SK-N-MC (cell line): Measurements from ENCODE around the gene SLC4A11.

ENCODE experiments used
- DNase-seq: peaks from one replicate; pipeline ENCODE4 v3.0.0-alpha.2; 2011; ENCODE audit warnings: low read depth, low spot score
- H3K27ac ChIP-seq: fragments of 200-600 bp; sonication (generic); 2 replicates; pipeline ENCODE4 v1.5.1; 2016; ENCODE audit warnings: mixed run types
- H3K36me3 ChIP-seq: fragments of 200-600 bp; sonication (generic); 2 replicates; pipeline ENCODE4 v1.6.1; 2017; ENCODE audit warnings: antibody characterized with exemption, low read length, mixed read lengths; ENCODE audit not compliant: insufficient read depth
- H3K4me3 ChIP-seq: fragments of 200-600 bp; sonication (generic); 2 replicates; pipeline ENCODE4 v1.5.1; 2016
- H3K9ac ChIP-seq: fragments of 200-600 bp; sonication (generic); 2 replicates; pipeline ENCODE4 v1.8.0; 2017; ENCODE audit warnings: mixed run types, mixed read lengths; ENCODE audit not compliant: insufficient read length
- H3K9me3 ChIP-seq: fragments of 200-600 bp; sonication (generic); 2 replicates; pipeline ENCODE4 v1.6.1; 2017; ENCODE audit warnings: low read depth, mild to moderate bottlenecking, antibody characterized with exemption, low read length, moderate library complexity, mixed read lengths
- FOXP2 ChIP-seq: optimal IDR thresholded peaks from 2 replicates; pipeline ENCODE3; 2011; ENCODE audit warnings: mild to moderate bottlenecking, moderate library complexity; ENCODE audit not compliant: insufficient read depth; ENCODE audit errors: extremely low read length, control extremely low read depth
- POLR2AphosphoS5 ChIP-seq: IDR thresholded peaks from 2 replicates; pipeline ENCODE4 v1.6.1; 2012; ENCODE audit warnings: mild to moderate bottlenecking, low read depth, low read length, borderline replicate concordance

SLC4A11 gene

GRCh38 chr20:3177746-3178485 is 61.1 kb downstream of the SLC4A11 start:
- no peaks in the 10 kb centered on the region for H3K9me3 ChIP-seq
- H3K36me3 ChIP-seq, result no peaks in the 10 kb centered on the region
- TF ChIP-seq FOXP2 (no peak), POLR2AphosphoS5 (no peak)
- no peak for DNase-seq
- H3K27ac ChIP-seq, result no peak overlapping the region
- no peak overlapping the region for H3K9ac ChIP-seq
- no peak overlapping the region for H3K4me3 ChIP-seq
